Panc1 (cell line): ENCODE results near the gene ACSS3.

Source experiments
- POLR2AphosphoS5 ChIP-seq: IDR thresholded peaks from 2 replicates; pipeline ENCODE4 v1.6.1; 2012; ENCODE audit warnings: mild to moderate bottlenecking, low read depth, low read length, moderate library complexity
- TF ChIP-seq, protein P1 (sequence below): fragments of 450-650 bp; IDR thresholded peaks from 2 replicates; pipeline ENCODE4 v1.5.1; 2017; ENCODE audit warnings: mild to moderate bottlenecking
- TF ChIP-seq, protein P2 (sequence below), 2 experiments: IDR thresholded peaks; 2 replicates each; pipeline ENCODE4 v1.6.1; 2011 to 2012; ENCODE audit warnings: low read depth in 2 of 2, control low read depth in 1 of 2, low read length in 1 of 2, mild to moderate bottlenecking in 1 of 2, moderate library complexity in 1 of 2; ENCODE audit not compliant: insufficient read depth in 1 of 2

DNA sequence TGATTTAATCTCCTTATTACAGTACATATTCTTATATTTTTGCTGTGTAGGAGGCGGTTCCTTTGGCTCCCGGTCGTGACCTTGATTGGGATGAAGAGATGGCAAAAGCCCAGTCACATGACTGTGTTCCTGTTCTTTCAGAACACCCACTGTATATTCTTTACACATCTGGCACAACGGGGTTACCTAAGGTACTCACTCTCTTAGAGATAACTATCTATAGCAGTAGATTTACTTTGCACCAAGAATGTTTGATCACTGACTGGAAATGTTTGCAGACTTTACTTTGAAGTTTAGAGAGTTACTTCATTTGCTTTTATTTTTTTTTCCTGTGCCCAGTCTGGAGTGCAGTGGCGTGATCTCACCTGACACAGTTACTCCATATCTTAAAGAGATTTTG lies 65.2 kb downstream of the ACSS3 start:
- TF ChIP-seq, protein P1, sequence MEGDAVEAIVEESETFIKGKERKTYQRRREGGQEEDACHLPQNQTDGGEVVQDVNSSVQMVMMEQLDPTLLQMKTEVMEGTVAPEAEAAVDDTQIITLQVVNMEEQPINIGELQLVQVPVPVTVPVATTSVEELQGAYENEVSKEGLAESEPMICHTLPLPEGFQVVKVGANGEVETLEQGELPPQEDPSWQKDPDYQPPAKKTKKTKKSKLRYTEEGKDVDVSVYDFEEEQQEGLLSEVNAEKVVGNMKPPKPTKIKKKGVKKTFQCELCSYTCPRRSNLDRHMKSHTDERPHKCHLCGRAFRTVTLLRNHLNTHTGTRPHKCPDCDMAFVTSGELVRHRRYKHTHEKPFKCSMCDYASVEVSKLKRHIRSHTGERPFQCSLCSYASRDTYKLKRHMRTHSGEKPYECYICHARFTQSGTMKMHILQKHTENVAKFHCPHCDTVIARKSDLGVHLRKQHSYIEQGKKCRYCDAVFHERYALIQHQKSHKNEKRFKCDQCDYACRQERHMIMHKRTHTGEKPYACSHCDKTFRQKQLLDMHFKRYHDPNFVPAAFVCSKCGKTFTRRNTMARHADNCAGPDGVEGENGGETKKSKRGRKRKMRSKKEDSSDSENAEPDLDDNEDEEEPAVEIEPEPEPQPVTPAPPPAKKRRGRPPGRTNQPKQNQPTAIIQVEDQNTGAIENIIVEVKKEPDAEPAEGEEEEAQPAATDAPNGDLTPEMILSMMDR: no peak
- TF ChIP-seq POLR2AphosphoS5: no peak
- TF ChIP-seq, protein P2, sequence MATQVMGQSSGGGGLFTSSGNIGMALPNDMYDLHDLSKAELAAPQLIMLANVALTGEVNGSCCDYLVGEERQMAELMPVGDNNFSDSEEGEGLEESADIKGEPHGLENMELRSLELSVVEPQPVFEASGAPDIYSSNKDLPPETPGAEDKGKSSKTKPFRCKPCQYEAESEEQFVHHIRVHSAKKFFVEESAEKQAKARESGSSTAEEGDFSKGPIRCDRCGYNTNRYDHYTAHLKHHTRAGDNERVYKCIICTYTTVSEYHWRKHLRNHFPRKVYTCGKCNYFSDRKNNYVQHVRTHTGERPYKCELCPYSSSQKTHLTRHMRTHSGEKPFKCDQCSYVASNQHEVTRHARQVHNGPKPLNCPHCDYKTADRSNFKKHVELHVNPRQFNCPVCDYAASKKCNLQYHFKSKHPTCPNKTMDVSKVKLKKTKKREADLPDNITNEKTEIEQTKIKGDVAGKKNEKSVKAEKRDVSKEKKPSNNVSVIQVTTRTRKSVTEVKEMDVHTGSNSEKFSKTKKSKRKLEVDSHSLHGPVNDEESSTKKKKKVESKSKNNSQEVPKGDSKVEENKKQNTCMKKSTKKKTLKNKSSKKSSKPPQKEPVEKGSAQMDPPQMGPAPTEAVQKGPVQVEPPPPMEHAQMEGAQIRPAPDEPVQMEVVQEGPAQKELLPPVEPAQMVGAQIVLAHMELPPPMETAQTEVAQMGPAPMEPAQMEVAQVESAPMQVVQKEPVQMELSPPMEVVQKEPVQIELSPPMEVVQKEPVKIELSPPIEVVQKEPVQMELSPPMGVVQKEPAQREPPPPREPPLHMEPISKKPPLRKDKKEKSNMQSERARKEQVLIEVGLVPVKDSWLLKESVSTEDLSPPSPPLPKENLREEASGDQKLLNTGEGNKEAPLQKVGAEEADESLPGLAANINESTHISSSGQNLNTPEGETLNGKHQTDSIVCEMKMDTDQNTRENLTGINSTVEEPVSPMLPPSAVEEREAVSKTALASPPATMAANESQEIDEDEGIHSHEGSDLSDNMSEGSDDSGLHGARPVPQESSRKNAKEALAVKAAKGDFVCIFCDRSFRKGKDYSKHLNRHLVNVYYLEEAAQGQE (IDR thresholded peaks at IDR 0.05; ENCODE audit: insufficient read depth in 1 of 2, low read depth in 2 of 2, low read length in 1 of 2): no peak
